RWPE1 (cell line): ENCODE results near the gene FYB2.

Experiments
- CTCF ChIA-PET: fragments of 350-600 bp; sonication (Branson Sonifier 250); formaldehyde crosslinking; extraction: SDS; loops from one replicate; lab custom pipeline; 2021; lab: Yijun Ruan, JAX
- POLR2A ChIA-PET: fragments of 400-600 bp; formaldehyde crosslinking; extraction: SDS; loops from one replicate; lab custom pipeline; 2020; ENCODE audit warnings: antibody characterized with exemption; ENCODE audit not compliant: low non-redundant PET; lab: Yijun Ruan, JAX
- DNase-seq: peaks from one replicate; pipeline ENCODE4 v3.0.0; 2012; ENCODE audit warnings: low spot score
- H3K27ac ChIP-seq: fragments of 450-650 bp; 2 replicates; pipeline ENCODE4 v1.5.1; 2017
- CTCF ChIP-seq: fragments of 450-650 bp; conservative IDR thresholded peaks from 2 replicates; pipeline ENCODE4 v1.5.1; 2017; ENCODE audit warnings: low read depth, mild to moderate bottlenecking

Gene FYB2

GRCh38 chr1:56726706-56727105, 92.5 kb downstream of the FYB2 start:
- DNase-seq = no peak
- CTCF ChIA-PET = no interaction called here
- POLR2A ChIA-PET = no interaction called here
- no peak overlapping the region for H3K27ac ChIP-seq
- TF ChIP-seq CTCF = no peak

GRCh38 chr1:56719171-56719570, 100.0 kb downstream of the FYB2 start:
- no peak for TF ChIP-seq CTCF
- no peak for DNase-seq
- H3K27ac ChIP-seq = no peak overlapping the region
- CTCF ChIA-PET = no interaction called here
- POLR2A ChIA-PET = no interaction called here

- POLR2A ChIA-PET = no interaction called here
- no peak for TF ChIP-seq CTCF
- CTCF ChIA-PET = interaction anchor here (0.6 kb wide), 1 partner anchor 789 kb away, joined by 3 read pairs; no protein-coding TSS in a partner anchor
- no peak for DNase-seq
- no peak overlapping the region for H3K27ac ChIP-seq
Measured at GRCh38 chr1:56715156-56715555, 104.0 kb downstream of the FYB2 start.

- no peak overlapping the region for H3K27ac ChIP-seq
- ChIA-PET CTCF (no interaction called here), POLR2A (no interaction called here)
- no peak for TF ChIP-seq CTCF
- DNase-seq = no peak
Measured at GRCh38 chr1:56713112-56713511, 106.1 kb downstream of the FYB2 start.

- H3K27ac ChIP-seq = no peak overlapping the region
- no peak for TF ChIP-seq CTCF
- ChIA-PET CTCF (no interaction called here), POLR2A (no interaction called here)
- no peak for DNase-seq
Measured at GRCh38 chr1:56712150-56712549, 107.1 kb downstream of the FYB2 start.

- H3K27ac ChIP-seq = no peak overlapping the region
- POLR2A ChIA-PET = no interaction called here
- no peak for TF ChIP-seq CTCF
- CTCF ChIA-PET = interaction anchor here (0.6 kb wide), 1 partner anchor 214 kb away, joined by 3 read pairs; no protein-coding TSS in a partner anchor
- DNase-seq = peak; percentile 54
Measured at GRCh38 chr1:56710646-56711045, 108.6 kb downstream of the FYB2 start.
